Inflammatory macrophage treated with lipopolysaccharide for 1 hour (primary cell): Measurements from ENCODE around the gene ANKS6.

ENCODE experiments used
- DNase-seq, 2 donors: peaks; one replicate each; pipeline ENCODE4 v3.0.0-alpha.2; 2020 to 2022

The ANKS6 gene

GRCh38 chr9:98728500-98728899 lies 67.9 kb downstream of the ANKS6 start:
- no peak for DNase-seq

GRCh38 chr9:98727428-98727827 lies 68.9 kb downstream of the ANKS6 start:
- no peak for DNase-seq

- DNase-seq, result peak; percentile 72 to 73
These were observed 69.6 kb downstream of the ANKS6 start for GRCh38 chr9:98726735-98727134.

- no peak for DNase-seq
These were observed 71.4 kb downstream of the ANKS6 start for GRCh38 chr9:98724810-98725530.

GRCh38 chr9:98721643-98722042 lies 74.7 kb downstream of the ANKS6 start:
- no peak for DNase-seq

- DNase-seq, result no peak
These were observed 76.0 kb downstream of the ANKS6 start for GRCh38 chr9:98720402-98720801.

- no peak for DNase-seq
These were observed 77.3 kb downstream of the ANKS6 start for GRCh38 chr9:98719055-98719454.

GRCh38 chr9:98714833-98715232 lies 81.5 kb downstream of the ANKS6 start:
- DNase-seq, result no peak

GRCh38 chr9:98712987-98713386 lies 83.4 kb downstream of the ANKS6 start:
- DNase-seq, result no peak

GRCh38 chr9:98709968-98710965 lies 86.1 kb downstream of the ANKS6 start:
- peak; percentile 9 to 15 for DNase-seq

- no peak for DNase-seq
These were observed 87.1 kb downstream of the ANKS6 start, which contains the start of gene GABBR2 for GRCh38 chr9:98708933-98709911. Gene GABBR2, minus strand, starts transcription at chr9:98708935. Its CDS starts 198 bp downstream, at chr9:98708737.

GRCh38 chr9:98708103-98708932 lies 88.0 kb downstream of the ANKS6 start:
- DNase-seq, result no peak

GRCh38 chr9:98707166-98708102 lies 88.9 kb downstream of the ANKS6 start:
- peak in 1 of 2 donors; percentile 10 for DNase-seq

- no peak for DNase-seq
These were observed 89.6 kb downstream of the ANKS6 start for GRCh38 chr9:98706651-98707165.

- no peak for DNase-seq
These were observed 93.4 kb downstream of the ANKS6 start for GRCh38 chr9:98702835-98703380.

- no peak for DNase-seq
These were observed 94.0 kb downstream of the ANKS6 start for GRCh38 chr9:98702340-98702739.

- DNase-seq, result no peak
These were observed 94.8 kb downstream of the ANKS6 start for GRCh38 chr9:98701576-98701975.

- no peak for DNase-seq
These were observed 95.6 kb downstream of the ANKS6 start for GRCh38 chr9:98700801-98701200.

GRCh38 chr9:98698856-98699255 lies 97.5 kb downstream of the ANKS6 start:
- no peak for DNase-seq

- no peak for DNase-seq
These were observed 101.4 kb downstream of the ANKS6 start for GRCh38 chr9:98694943-98695342.
